BJ (cell line): Measurements from ENCODE around the gene ERC1. TPM values are rescaled to one million over a fixed set of nuclear protein-coding genes. Genes with fewer than 3 reads are reported as not detected.

Experiments
- CTCF ChIA-PET: fragments of 350-600 bp; formaldehyde crosslinking; extraction: SDS; loops from one replicate; lab custom pipeline; 2021; ENCODE audit warnings: antibody characterized with exemption, inconsistent platforms; lab: Yijun Ruan, JAX
- POLR2A ChIA-PET: fragments of 300-600 bp; sonication (Branson Sonifier 250); formaldehyde crosslinking; extraction: SDS; loops from one replicate; lab custom pipeline; 2021; ENCODE audit warnings: antibody characterized with exemption; lab: Charles Lee
- DNase-seq: peaks from one replicate; pipeline ENCODE4 v3.0.0-alpha.2; 2011; ENCODE audit warnings: low read depth
- H3K27me3 ChIP-seq: 2 replicates; pipeline ENCODE4 v1.6.0; 2011; ENCODE audit warnings: low read length; ENCODE audit not compliant: control insufficient read depth, insufficient read depth
- H3K36me3 ChIP-seq: 2 replicates; pipeline ENCODE4 v1.5.1; 2011; ENCODE audit warnings: low read length; ENCODE audit not compliant: control insufficient read depth, insufficient read depth
- H3K4me3 ChIP-seq: 2 replicates; pipeline ENCODE4 v1.5.1; 2011; ENCODE audit warnings: low read depth, mild to moderate bottlenecking, control low read depth, low read length
- CTCF ChIP-seq: IDR thresholded peaks from 2 replicates; pipeline ENCODE4 v1.5.1; 2011; ENCODE audit warnings: low read depth, mild to moderate bottlenecking, control low read depth, inconsistent platforms, low read length, moderate library complexity; ENCODE audit not compliant: insufficient read depth
- polyA plus RNA-seq: library from polyadenylated mRNA; depleted of rRNA; stranded (reverse); fragments of >200 nt; gene quantifications from 2 replicates; pipeline ENCODE4 v1.2.3, GENCODE V29; 2011

ERC1 gene
- polyA plus RNA-seq, 1 experiment, result 14.5 TPM

GRCh38 chr12:989751-990660 is 1.0 kb upstream of the ERC1 start:
- DNase-seq, result peak; percentile 35
- no peaks in the 10 kb centered on the region for H3K27me3 ChIP-seq
- H3K4me3 ChIP-seq, result peak overlapping the region; percentile 71
- ChIA-PET CTCF (interaction anchor here (0.6 to 0.8 kb wide), 2 partner anchors 103 to 414 kb away, joined by 3 read pairs; no protein-coding TSS in a partner anchor), POLR2A (no interaction called here)
- TF ChIP-seq CTCF, result no peak
- H3K36me3 ChIP-seq, result no peaks in the 10 kb centered on the region

GRCh38 chr12:991350-992333 is 619 bp downstream of the ERC1 start:
- ChIA-PET CTCF (interaction anchor here (0.6 to 1.1 kb wide), 3 partner anchors 10 to 359 kb away, joined by 3 to 4 read pairs (median 3); partner anchors contain the start of gene RAD52), POLR2A (no interaction called here)
- no peak for DNase-seq
- Histone ChIP-seq H3K27me3 (no peaks in the 10 kb centered on the region), H3K36me3 (no peaks in the 10 kb centered on the region), H3K4me3 (peak overlapping the region; percentile 71)
- TF ChIP-seq CTCF, result no peak

GRCh38 chr12:992647-993046 is 1.6 kb downstream of the ERC1 start:
- no peak for TF ChIP-seq CTCF
- no peaks in the 10 kb centered on the region for H3K27me3 ChIP-seq
- ChIA-PET POLR2A (no interaction called here), CTCF (no interaction called here)
- H3K36me3 ChIP-seq, result no peaks in the 10 kb centered on the region
- H3K4me3 ChIP-seq, result no peak overlapping the region
- no peak for DNase-seq

- ChIA-PET POLR2A (no interaction called here), CTCF (no interaction called here)
- no peak overlapping the region for H3K4me3 ChIP-seq
- no peaks in the 10 kb centered on the region for H3K36me3 ChIP-seq
- no peaks in the 10 kb centered on the region for H3K27me3 ChIP-seq
- no peak for TF ChIP-seq CTCF
- no peak for DNase-seq
Measured at GRCh38 chr12:996881-997280, 5.9 kb downstream of the ERC1 start.

- Histone ChIP-seq H3K36me3 (no peaks in the 10 kb centered on the region), H3K27me3 (no peaks in the 10 kb centered on the region), H3K4me3 (no peak overlapping the region)
- ChIA-PET POLR2A (no interaction called here), CTCF (interaction anchor here (1.1 kb wide), 1 partner anchor 48 kb away, joined by 3 read pairs; the partner anchor contains the start of gene RAD52)
- no peak for TF ChIP-seq CTCF
- no peak for DNase-seq
Measured at GRCh38 chr12:997505-997904, 6.5 kb downstream of the ERC1 start.
